Stimulated activated CD4-positive, alpha-beta T cell treated with anti-CD3 and anti-CD28 coated beads, Interleukin-4, amount 100 ng/mL, for 4 hours (primary cell): ENCODE data around the gene PFKFB2.

ENCODE experiments used
- DNase-seq, 2 experiments: peaks; one replicate each; pipeline ENCODE4 v3.0.0-alpha.2; 2020

Gene PFKFB2

DNA sequence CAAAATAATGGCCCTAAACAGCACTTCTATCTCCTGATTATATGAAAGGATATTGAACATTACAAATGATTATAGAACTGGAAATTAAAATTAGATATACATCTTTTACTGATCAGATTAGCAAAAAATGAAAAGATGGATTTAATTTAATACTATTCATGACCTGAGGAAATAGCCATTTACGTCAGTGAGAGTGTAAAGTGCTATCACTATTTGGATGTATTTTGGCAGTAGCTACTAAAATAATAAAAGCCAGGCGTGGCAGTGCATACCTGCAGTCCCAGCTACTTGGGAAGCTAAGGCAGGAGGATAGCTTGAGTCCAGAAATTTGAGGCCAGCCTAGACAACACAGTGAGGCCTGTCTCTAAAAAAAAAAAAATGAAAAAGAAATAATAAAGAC is 40.9 kb downstream of the PFKFB2 start:
- DNase-seq, result no peak

DNA sequence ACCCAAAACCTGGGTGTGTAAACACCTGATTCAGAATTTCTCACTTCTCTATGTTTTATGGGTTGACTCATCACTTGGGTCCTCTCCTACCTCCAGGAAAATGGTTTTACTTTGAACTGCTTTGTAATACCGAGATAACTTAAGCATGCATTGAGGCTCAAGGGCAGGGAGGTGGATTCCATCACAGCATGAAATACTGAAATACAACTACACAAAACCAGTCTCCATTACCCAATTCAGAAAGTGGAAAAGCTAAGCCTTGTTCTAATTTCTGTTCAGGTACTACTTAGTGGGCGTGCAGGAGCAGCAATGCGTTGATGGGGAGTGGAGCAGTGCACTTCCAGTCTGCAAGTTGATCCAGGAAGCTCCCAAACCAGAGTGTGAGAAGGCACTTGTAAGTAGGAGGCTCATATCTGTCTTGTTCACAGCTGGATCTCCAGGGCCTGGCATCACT is 44.8 kb downstream of the PFKFB2 start:
- no peak for DNase-seq

DNA sequence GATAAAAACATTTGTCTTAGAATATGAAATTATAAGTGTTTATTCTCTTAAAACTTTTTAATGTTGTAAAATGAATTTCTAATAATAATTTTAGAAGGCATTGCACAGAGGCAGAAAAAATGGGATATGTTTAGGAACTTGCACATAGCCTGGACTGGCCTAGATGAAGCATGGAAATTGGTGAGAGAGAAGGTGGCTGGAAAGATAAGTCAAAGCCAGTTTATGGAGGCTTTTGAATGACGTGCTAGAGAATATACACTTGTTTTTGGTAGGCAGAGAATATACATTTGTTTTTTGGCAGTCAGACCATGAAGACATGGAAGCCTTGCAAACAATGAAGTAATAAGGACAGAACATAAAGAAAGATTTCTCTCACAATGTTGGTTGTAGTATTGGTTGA is 48.6 kb downstream of the PFKFB2 start:
- no peak for DNase-seq

DNA sequence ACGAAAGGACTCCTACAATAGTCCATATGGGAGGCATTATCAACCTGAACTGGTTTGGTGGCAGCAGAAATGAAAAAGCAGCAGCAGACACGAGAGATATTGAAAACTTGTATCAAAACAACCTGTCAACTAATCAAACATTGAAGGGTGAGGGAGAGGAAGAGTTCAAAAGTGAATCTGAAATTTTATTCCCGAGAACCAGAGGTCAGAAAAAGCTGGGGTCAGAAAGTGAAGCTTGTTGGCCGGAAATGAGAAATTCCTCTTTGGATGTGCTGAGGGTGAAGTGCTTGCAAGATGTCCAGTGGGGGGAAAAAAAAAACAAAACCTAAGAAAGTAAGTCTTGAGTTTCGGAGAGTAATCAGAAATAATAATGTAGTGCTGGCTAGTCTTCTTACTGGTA is 49.1 kb downstream of the PFKFB2 start:
- no peak for DNase-seq

DNA sequence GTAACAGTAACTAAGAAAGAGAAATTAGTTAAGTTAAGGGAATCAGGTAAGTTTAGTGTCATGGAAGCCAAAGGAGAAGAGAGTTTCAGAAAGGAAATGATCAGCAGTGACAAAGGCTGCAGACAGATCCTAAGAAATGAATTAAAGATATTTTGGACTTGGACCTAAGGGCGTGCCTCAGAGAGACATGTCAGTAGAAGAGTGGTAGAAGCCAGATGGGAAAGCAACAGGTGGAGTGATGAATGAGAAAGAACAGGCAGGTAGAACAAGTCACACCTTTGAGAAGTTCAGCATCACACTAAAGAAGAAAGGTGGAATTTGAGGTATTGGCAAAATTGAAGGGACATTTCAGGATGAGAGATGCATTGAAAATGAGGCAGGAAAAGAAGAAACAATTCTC is 49.6 kb downstream of the PFKFB2 start:
- no peak for DNase-seq

DNA sequence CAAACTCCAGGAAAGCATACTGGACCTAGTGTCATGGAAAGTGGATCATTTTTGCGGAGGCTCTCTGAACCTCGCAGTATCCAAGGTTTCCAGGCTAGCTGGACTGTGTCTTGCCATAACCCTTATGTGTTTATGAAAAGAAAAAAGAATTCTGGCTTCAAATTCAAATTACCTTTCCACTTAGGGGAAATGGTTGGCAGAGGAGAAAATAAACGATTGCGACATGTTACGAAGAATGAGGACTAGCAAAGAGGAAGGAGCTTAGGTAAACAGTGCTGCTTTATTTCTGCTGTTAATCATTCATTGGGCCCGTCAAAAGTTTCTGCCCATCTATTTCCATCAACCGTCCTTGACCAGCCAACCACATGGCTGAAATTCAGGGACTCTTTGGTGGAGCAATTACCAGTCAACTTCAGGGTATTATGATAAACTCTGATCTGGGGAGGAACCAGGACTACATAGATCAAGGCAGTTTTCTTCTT is 50.9 kb downstream of the PFKFB2 start, which contains the start of gene C4BPA:
TSS of gene C4BPA (plus strand) at position 342 of the 482 bp plus-strand sequence. CDS start 8,793 bp downstream, outside the sequence.
- no peak for DNase-seq

DNA sequence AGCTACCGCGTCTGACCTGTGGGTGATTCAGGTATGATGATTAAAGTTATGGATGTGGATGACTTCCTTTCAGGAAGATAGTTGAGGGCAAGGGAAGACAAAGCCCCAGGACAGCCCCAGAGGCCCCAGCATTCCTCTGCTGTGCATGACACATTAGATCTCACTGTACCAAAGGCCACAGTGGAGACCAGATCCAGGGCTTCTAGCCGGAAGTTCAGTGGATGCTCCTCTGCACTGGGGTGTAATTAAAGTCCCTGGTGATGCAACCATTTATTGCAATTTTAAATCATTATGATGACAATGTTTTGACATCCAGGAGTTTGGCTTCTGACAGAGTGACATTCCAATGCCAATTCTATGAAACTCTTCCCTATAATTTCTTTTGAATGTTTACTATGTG is 55.9 kb downstream of the PFKFB2 start:
- DNase-seq, result no peak

DNA sequence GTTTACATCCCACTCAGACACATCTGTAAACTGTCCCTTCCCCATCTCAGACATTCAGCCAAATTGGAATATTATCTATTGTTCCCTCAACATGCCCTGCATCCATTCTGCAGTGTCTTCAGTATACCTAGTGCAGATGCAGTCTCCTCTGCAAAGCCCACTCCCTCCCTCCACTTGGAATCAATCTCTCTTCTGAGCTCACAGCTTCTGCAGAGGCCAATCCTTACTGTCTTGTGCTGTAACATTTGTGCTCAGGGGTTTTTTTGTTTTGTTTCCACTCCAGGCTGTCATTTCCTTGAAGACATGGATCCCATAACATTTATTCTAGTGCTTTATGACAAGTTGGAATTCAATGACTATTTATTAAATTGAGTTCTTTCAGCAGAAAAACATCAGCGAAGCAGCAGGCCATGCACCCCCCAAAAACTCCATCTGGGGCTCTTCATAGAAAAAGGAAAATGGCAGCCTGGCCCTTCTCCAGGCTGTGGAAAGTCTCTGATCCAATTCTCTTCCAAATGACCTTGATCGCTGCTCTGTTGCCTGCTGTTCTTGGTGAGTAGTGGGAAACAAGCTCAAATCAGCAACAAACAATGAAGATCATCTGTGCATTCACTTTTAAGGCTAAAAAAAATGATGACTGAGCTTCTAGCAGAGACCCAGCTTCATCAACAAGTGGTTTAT is 59.7 kb downstream of the PFKFB2 start:
- DNase-seq, result no peak

DNA sequence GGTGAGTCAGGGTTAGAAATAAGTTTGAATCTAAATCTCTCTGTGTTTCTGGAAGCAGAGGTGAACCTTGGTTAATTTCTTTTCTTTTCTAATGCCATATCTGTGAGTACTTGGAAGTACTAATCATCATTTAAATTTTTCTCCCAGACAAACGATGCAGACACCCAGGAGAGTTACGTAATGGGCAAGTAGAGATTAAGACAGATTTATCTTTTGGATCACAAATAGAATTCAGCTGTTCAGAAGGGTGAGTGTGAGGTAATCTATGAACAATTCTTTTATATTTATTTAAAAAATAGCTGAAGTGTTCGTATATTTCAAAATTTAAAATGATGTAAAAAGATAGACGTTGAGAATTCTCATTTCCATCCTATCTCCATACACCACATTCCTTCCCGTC is 62.2 kb downstream of the PFKFB2 start:
- no peak for DNase-seq

DNA sequence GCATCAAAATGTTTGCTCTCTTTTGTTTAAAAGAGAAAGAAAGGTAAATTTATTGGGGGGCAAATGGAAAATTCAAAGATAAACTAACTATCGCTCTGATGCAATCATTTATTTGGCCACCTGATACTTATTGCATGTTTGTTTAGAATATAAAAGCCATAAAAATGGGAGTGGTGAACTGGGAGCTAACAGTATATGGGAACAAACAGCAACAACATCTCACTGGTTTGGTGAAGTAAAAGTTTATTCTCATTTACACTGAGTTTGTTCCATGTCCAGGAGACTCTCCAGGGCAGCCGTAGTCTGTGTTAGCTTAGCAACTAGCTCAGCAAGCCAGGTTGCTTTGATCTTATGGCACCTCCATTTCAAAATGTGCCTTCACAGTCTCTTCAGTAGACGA is 71.3 kb downstream of the PFKFB2 start:
- DNase-seq, result no peak

DNA sequence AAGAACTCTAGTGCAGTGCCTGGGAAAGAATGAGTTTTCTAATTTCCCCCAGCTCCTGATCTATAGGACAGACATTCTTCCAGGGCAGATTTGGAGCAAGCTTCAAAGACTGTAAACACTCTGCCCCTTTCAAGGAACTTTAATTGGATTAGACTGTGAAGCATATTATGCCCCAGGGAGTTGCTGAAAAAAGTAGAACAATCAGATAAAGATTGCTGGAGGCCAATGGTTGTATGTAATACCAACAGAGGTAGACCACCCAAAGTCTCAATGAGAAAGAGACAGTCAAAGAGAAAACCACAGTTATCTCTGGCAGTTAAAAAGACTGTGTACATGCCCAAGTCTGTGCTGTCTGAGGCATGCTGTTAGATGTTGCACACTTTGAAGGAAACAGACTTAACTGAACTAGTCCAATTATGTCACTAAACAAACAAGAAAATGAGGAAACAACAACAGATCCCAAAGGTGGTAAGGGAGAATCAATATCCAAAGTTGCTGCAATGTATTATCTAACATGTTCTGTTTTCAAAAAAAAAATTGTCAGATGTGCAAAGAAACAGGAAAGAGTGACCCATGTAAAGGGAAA is 75.4 kb downstream of the PFKFB2 start:
- no peak for DNase-seq

DNA sequence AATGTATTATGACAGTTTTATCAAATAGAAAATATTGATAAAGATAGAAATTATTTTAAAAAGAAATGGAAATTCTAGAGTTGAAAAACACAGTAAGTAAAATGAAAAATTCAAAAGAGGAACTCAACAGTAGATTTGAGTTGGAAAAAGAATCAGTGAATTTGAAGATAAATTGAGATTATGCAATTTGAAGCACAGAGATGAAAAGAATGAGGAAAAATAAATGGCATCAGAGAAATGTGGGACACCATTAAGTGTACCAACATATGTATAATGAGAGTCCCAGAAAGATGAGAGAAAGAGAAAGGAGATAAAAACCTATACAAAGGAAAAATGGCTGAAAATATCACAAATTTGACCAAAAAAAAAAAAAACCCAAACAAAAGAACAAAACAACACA is 76.0 kb downstream of the PFKFB2 start:
- DNase-seq, result no peak
